H9 (cell line): Measurements from ENCODE around the gene GLS. TPM values are rescaled to one million over a fixed set of nuclear protein-coding genes. Genes with fewer than 3 reads are reported as not detected.

Experiments used
- DNase-seq: peaks from one replicate; pipeline ENCODE4 v3.0.0-alpha.2; 2017
- H2AFZ ChIP-seq: one replicate; pipeline ENCODE4 v1.6.1; 2013; ENCODE audit warnings: mild to moderate bottlenecking, low read length, control low read depth, moderate library complexity
- H2AK5ac ChIP-seq: 2 replicates; pipeline ENCODE4 v1.6.1; 2013; ENCODE audit warnings: low read length, control low read depth, mixed read lengths; ENCODE audit not compliant: insufficient read length
- H2BK120ac ChIP-seq: one replicate; pipeline ENCODE4 v1.6.1; 2013; ENCODE audit warnings: low read depth, mild to moderate bottlenecking, low read length, control low read depth, inconsistent platforms; ENCODE audit not compliant: poor library complexity, severe bottlenecking
- H2BK12ac ChIP-seq: 2 replicates; pipeline ENCODE4 v1.6.1; 2013; ENCODE audit warnings: low read length, control low read depth, mixed read lengths, low read depth; ENCODE audit not compliant: insufficient read length
- H2BK15ac ChIP-seq: 2 replicates; pipeline ENCODE4 v1.6.1; 2013; ENCODE audit warnings: low read depth, low read length, control low read depth
- H2BK20ac ChIP-seq: one replicate; pipeline ENCODE4 v1.6.1; 2013; ENCODE audit warnings: low read depth, mild to moderate bottlenecking, low read length, control low read depth, inconsistent platforms; ENCODE audit not compliant: poor library complexity, severe bottlenecking
- H2BK5ac ChIP-seq: 2 replicates; pipeline ENCODE4 v1.6.1; 2013; ENCODE audit warnings: low read length, control low read depth, mixed read lengths; ENCODE audit not compliant: insufficient read length
- H3K14ac ChIP-seq: 2 replicates; pipeline ENCODE4 v1.6.1; 2013; ENCODE audit warnings: low read length, control low read depth; ENCODE audit not compliant: insufficient read depth
- H3K18ac ChIP-seq: 2 replicates; pipeline ENCODE4 v1.6.1; 2013; ENCODE audit warnings: low read depth, mild to moderate bottlenecking, mixed read lengths, low read length, control low read depth; ENCODE audit not compliant: insufficient read length
- H3K23ac ChIP-seq: 2 replicates; pipeline ENCODE4 v1.6.1; 2013; ENCODE audit warnings: low read length, control low read depth, mixed read lengths, low read depth; ENCODE audit not compliant: insufficient read length
- H3K23me2 ChIP-seq: 2 replicates; pipeline ENCODE4 v1.6.1; 2013; ENCODE audit warnings: low read depth, mild to moderate bottlenecking, mixed read lengths, low read length, control low read depth; ENCODE audit not compliant: insufficient read length, poor library complexity, severe bottlenecking
- H3K27ac ChIP-seq: 2 replicates; pipeline ENCODE4 v1.5.1; 2013; ENCODE audit warnings: low read length, control low read depth, mixed read lengths, low read depth; ENCODE audit not compliant: insufficient read length
- H3K27me3 ChIP-seq: 2 replicates; pipeline ENCODE4 v1.6.1; 2013; ENCODE audit warnings: low read length, control low read depth, inconsistent platforms; ENCODE audit not compliant: insufficient read depth
- H3K4ac ChIP-seq: 2 replicates; pipeline ENCODE4 v1.6.1; 2013; ENCODE audit warnings: low read depth, mild to moderate bottlenecking, control low read depth, inconsistent platforms, low read length, moderate library complexity
- H3K4me1 ChIP-seq: 2 replicates; pipeline ENCODE4 v1.6.1; 2013; ENCODE audit warnings: low read length, control low read depth, inconsistent platforms; ENCODE audit not compliant: insufficient read depth
- H3K4me2 ChIP-seq: 2 replicates; pipeline ENCODE4 v1.6.1; 2013; ENCODE audit warnings: low read length, control low read depth, mixed read lengths; ENCODE audit not compliant: insufficient read length, insufficient read depth
- H3K56ac ChIP-seq: 2 replicates; pipeline ENCODE4 v1.6.1; 2013; ENCODE audit warnings: low read depth, mild to moderate bottlenecking, mixed read lengths, low read length, control low read depth; ENCODE audit not compliant: insufficient read length
- H3K79me1 ChIP-seq: 2 replicates; pipeline ENCODE4 v1.6.1; 2013; ENCODE audit warnings: low read depth, mild to moderate bottlenecking, moderate library complexity, low read length, control low read depth, inconsistent platforms; ENCODE audit not compliant: insufficient read depth, poor library complexity, severe bottlenecking
- H3K79me2 ChIP-seq: 2 replicates; pipeline ENCODE4 v1.6.1; 2013; ENCODE audit warnings: low read length, control low read depth, inconsistent platforms; ENCODE audit not compliant: insufficient read depth
- H3K9ac ChIP-seq: 2 replicates; pipeline ENCODE4 v1.6.1; 2013; ENCODE audit warnings: low read length, control low read depth, mixed read lengths; ENCODE audit not compliant: insufficient read length; ENCODE audit errors: extremely low read depth
- H3K9me3 ChIP-seq: one replicate; pipeline ENCODE4 v1.6.1; 2013; ENCODE audit warnings: low read depth, low read length, inconsistent platforms; ENCODE audit not compliant: control insufficient read depth
- H3T11ph ChIP-seq: one replicate; pipeline ENCODE4 v1.6.1; 2013; ENCODE audit warnings: mild to moderate bottlenecking, low read length, control low read depth, inconsistent platforms
- H4K20me1 ChIP-seq: one replicate; pipeline ENCODE4 v1.6.1; 2013; ENCODE audit not compliant: control insufficient read depth, insufficient read length, insufficient read depth
- H4K5ac ChIP-seq: 2 replicates; pipeline ENCODE4 v1.6.1; 2013; ENCODE audit warnings: low read depth, mild to moderate bottlenecking, mixed read lengths, low read length, control low read depth; ENCODE audit not compliant: insufficient read length
- H4K8ac ChIP-seq: replicated peaks from 2 replicates; pipeline ENCODE4 v1.6.1; 2013; ENCODE audit warnings: low read length, control low read depth, mixed read lengths, low read depth; ENCODE audit not compliant: insufficient read length
- H4K91ac ChIP-seq: 2 replicates; pipeline ENCODE4 v1.6.1; 2013; ENCODE audit warnings: low read depth, mild to moderate bottlenecking, moderate library complexity, mixed read lengths, low read length, control low read depth; ENCODE audit not compliant: insufficient read length
- H3K27ac Mint-ChIP-seq, 3 experiments: 2 replicates in 2 of 3; 3 replicates in 1 of 3; pipeline ENCODE4 v1.8.0; 2020 to 2021; ENCODE audit warnings: mixed read lengths in 3 of 3, mild to moderate bottlenecking in 1 of 3, moderate library complexity in 1 of 3
- H3K27me3 Mint-ChIP-seq: 2 replicates; pipeline ENCODE4 v1.8.0; 2021; ENCODE audit warnings: low read depth, mild to moderate bottlenecking, moderate library complexity, mixed read lengths
- H3K36me3 Mint-ChIP-seq, 3 experiments: 2 replicates in 2 of 3; 3 replicates in 1 of 3; pipeline ENCODE4 v1.8.0; 2020 to 2021; ENCODE audit warnings: low read depth in 3 of 3, mixed read lengths in 3 of 3; ENCODE audit not compliant: insufficient read depth in 1 of 3
- H3K4me1 Mint-ChIP-seq, 2 experiments: 2 replicates each; pipeline ENCODE4 v1.8.0; 2020; ENCODE audit warnings: mixed read lengths in 2 of 2
- H3K4me3 Mint-ChIP-seq, 2 experiments: 2 replicates in 1 of 2; 3 replicates in 1 of 2; pipeline ENCODE4 v1.8.0; 2020 to 2021; ENCODE audit warnings: mild to moderate bottlenecking in 2 of 2, mixed read lengths in 2 of 2, moderate library complexity in 1 of 2
- H3K9me3 Mint-ChIP-seq, 2 experiments: 2 replicates in 1 of 2; 3 replicates in 1 of 2; pipeline ENCODE4 v1.8.0; 2020; ENCODE audit warnings: mild to moderate bottlenecking in 2 of 2, mixed read lengths in 2 of 2, moderate library complexity in 1 of 2
- WGBS: extraction: QIAGEN DNeasy Blood & Tissue Kit; methylation state at CpG from one replicate; pipeline ENCODE4 v1.1.7; 2013; ENCODE audit warnings: missing lambda C conversion rate, low lambda C conversion rate, mixed read lengths; ENCODE audit not compliant: insufficient read length; ENCODE audit errors: extremely low coverage; 5-methylcytosine and 5-hydroxymethylcytosine counted together
- total RNA-seq: library from RNA; stranded (reverse); gene quantifications from 2 replicates; pipeline ENCODE4 v1.2.1, GENCODE V29; 2021
- TF ChIP-seq, protein P1 (sequence below): fragments of 200-600 bp; sonication (generic); conservative IDR thresholded peaks from 3 replicates; pipeline ENCODE4 v1.8.0; 2021; ENCODE audit warnings: antibody characterized with exemption, mild to moderate bottlenecking

The GLS gene
- total RNA-seq, 1 experiment from 2014 or later = 69.3 TPM

DNA sequence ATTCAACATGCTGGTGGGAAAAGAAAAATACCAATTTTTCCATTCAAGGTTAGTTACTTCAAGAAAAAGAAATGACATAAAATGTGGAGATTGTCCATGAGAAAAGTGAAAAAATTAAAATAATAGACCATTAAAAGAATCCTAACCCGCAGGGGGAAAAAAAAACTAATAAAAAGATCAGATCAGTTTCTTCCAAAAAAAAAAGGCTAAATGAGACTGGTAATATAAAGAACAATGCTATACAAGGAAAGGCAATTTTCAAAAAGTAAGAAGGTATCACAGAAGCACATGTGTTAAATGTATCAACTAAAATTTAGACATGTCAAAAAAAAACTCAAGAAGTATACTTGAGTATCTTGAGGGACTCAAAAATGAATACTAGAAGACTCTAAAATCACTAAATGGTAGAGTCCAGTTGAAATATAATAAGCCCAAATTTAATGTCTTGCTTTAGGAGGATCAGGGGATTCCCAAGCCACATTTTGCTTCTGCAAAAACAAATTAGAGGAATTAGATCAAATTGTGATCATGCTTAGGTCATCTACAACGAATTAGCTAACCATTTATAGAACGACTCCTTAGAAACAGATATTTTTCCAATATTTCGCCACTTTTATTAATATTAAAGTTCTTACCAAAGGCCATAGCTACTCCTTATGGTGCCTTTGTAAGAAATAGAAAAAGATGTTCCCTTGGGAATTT is 35.8 kb upstream of the GLS start:
- H2BK120ac ChIP-seq = no peak overlapping the region
- no peaks in the 10 kb centered on the region for H3K79me2 ChIP-seq
- no peak overlapping the region for H3K4me3 Mint-ChIP-seq
- TF ChIP-seq, protein P1, sequence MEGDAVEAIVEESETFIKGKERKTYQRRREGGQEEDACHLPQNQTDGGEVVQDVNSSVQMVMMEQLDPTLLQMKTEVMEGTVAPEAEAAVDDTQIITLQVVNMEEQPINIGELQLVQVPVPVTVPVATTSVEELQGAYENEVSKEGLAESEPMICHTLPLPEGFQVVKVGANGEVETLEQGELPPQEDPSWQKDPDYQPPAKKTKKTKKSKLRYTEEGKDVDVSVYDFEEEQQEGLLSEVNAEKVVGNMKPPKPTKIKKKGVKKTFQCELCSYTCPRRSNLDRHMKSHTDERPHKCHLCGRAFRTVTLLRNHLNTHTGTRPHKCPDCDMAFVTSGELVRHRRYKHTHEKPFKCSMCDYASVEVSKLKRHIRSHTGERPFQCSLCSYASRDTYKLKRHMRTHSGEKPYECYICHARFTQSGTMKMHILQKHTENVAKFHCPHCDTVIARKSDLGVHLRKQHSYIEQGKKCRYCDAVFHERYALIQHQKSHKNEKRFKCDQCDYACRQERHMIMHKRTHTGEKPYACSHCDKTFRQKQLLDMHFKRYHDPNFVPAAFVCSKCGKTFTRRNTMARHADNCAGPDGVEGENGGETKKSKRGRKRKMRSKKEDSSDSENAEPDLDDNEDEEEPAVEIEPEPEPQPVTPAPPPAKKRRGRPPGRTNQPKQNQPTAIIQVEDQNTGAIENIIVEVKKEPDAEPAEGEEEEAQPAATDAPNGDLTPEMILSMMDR = no peak
- no peaks in the 10 kb centered on the region for H3K36me3 Mint-ChIP-seq
- no peak overlapping the region for H2BK15ac ChIP-seq
- no peak overlapping the region for H3K9ac ChIP-seq
- no peaks in the 10 kb centered on the region for H3K23me2 ChIP-seq
- H3K4me2 ChIP-seq = no peak overlapping the region
- no peak for DNase-seq
- no peaks in the 10 kb centered on the region for H3K9me3 ChIP-seq
- H3K4me1 Mint-ChIP-seq = peaks cover 7% of the 10 kb centered on the region in 2 experiments; a peak in 3 of 4 replicates
- no peaks in the 10 kb centered on the region for H3K79me1 ChIP-seq
- no peak overlapping the region for H2BK12ac ChIP-seq
- H4K91ac ChIP-seq = no peak overlapping the region
- no peak overlapping the region for H2BK20ac ChIP-seq
- no peak overlapping the region for H4K8ac ChIP-seq
- no peak overlapping the region for H3K18ac ChIP-seq
- no peak overlapping the region for H3T11ph ChIP-seq
- H3K9me3 Mint-ChIP-seq = no peaks in the 10 kb centered on the region
- no peaks in the 10 kb centered on the region for H3K27me3 ChIP-seq
- no peak overlapping the region for H4K5ac ChIP-seq
- H3K56ac ChIP-seq = no peak overlapping the region
- H3K4me1 ChIP-seq = no peaks in the 10 kb centered on the region; the same call in none of the 2 replicates
- no peak overlapping the region for H3K27ac Mint-ChIP-seq
- H3K14ac ChIP-seq = no peak overlapping the region
- H3K27ac ChIP-seq = no peak overlapping the region
- H2AFZ ChIP-seq = no peak overlapping the region
- no peak overlapping the region for H3K4ac ChIP-seq
- no peak overlapping the region for H2BK5ac ChIP-seq
- H3K23ac ChIP-seq = no peak overlapping the region
- no peaks in the 10 kb centered on the region for H4K20me1 ChIP-seq
- no peaks in the 10 kb centered on the region for H3K27me3 Mint-ChIP-seq
- no CpG with 5 or more reads among the region's 4 CpGs for WGBS
- H2AK5ac ChIP-seq = no peak overlapping the region
